H9 (cell line): ENCODE measurements around the gene ACTN1. TPM values are rescaled to one million over a fixed set of nuclear protein-coding genes. Genes with fewer than 3 reads are reported as not detected.

Experiments used
- DNase-seq: peaks from one replicate; pipeline ENCODE4 v3.0.0-alpha.2; 2017
- H2AFZ ChIP-seq: one replicate; pipeline ENCODE4 v1.6.1; 2013; ENCODE audit warnings: mild to moderate bottlenecking, low read length, control low read depth, moderate library complexity
- H2AK5ac ChIP-seq: 2 replicates; pipeline ENCODE4 v1.6.1; 2013; ENCODE audit warnings: low read length, control low read depth, mixed read lengths; ENCODE audit not compliant: insufficient read length
- H2BK120ac ChIP-seq: one replicate; pipeline ENCODE4 v1.6.1; 2013; ENCODE audit warnings: low read depth, mild to moderate bottlenecking, low read length, control low read depth, inconsistent platforms; ENCODE audit not compliant: poor library complexity, severe bottlenecking
- H2BK12ac ChIP-seq: 2 replicates; pipeline ENCODE4 v1.6.1; 2013; ENCODE audit warnings: low read length, control low read depth, mixed read lengths, low read depth; ENCODE audit not compliant: insufficient read length
- H2BK15ac ChIP-seq: 2 replicates; pipeline ENCODE4 v1.6.1; 2013; ENCODE audit warnings: low read depth, low read length, control low read depth
- H2BK20ac ChIP-seq: one replicate; pipeline ENCODE4 v1.6.1; 2013; ENCODE audit warnings: low read depth, mild to moderate bottlenecking, low read length, control low read depth, inconsistent platforms; ENCODE audit not compliant: poor library complexity, severe bottlenecking
- H2BK5ac ChIP-seq: 2 replicates; pipeline ENCODE4 v1.6.1; 2013; ENCODE audit warnings: low read length, control low read depth, mixed read lengths; ENCODE audit not compliant: insufficient read length
- H3K14ac ChIP-seq: 2 replicates; pipeline ENCODE4 v1.6.1; 2013; ENCODE audit warnings: low read length, control low read depth; ENCODE audit not compliant: insufficient read depth
- H3K18ac ChIP-seq: 2 replicates; pipeline ENCODE4 v1.6.1; 2013; ENCODE audit warnings: low read depth, mild to moderate bottlenecking, mixed read lengths, low read length, control low read depth; ENCODE audit not compliant: insufficient read length
- H3K23ac ChIP-seq: 2 replicates; pipeline ENCODE4 v1.6.1; 2013; ENCODE audit warnings: low read length, control low read depth, mixed read lengths, low read depth; ENCODE audit not compliant: insufficient read length
- H3K23me2 ChIP-seq: 2 replicates; pipeline ENCODE4 v1.6.1; 2013; ENCODE audit warnings: low read depth, mild to moderate bottlenecking, mixed read lengths, low read length, control low read depth; ENCODE audit not compliant: insufficient read length, poor library complexity, severe bottlenecking
- H3K27ac ChIP-seq: 2 replicates; pipeline ENCODE4 v1.5.1; 2013; ENCODE audit warnings: low read length, control low read depth, mixed read lengths, low read depth; ENCODE audit not compliant: insufficient read length
- H3K27me3 ChIP-seq: 2 replicates; pipeline ENCODE4 v1.6.1; 2013; ENCODE audit warnings: low read length, control low read depth, inconsistent platforms; ENCODE audit not compliant: insufficient read depth
- H3K4ac ChIP-seq: 2 replicates; pipeline ENCODE4 v1.6.1; 2013; ENCODE audit warnings: low read depth, mild to moderate bottlenecking, control low read depth, inconsistent platforms, low read length, moderate library complexity
- H3K4me1 ChIP-seq: 2 replicates; pipeline ENCODE4 v1.6.1; 2013; ENCODE audit warnings: low read length, control low read depth, inconsistent platforms; ENCODE audit not compliant: insufficient read depth
- H3K4me2 ChIP-seq: 2 replicates; pipeline ENCODE4 v1.6.1; 2013; ENCODE audit warnings: low read length, control low read depth, mixed read lengths; ENCODE audit not compliant: insufficient read length, insufficient read depth
- H3K56ac ChIP-seq: 2 replicates; pipeline ENCODE4 v1.6.1; 2013; ENCODE audit warnings: low read depth, mild to moderate bottlenecking, mixed read lengths, low read length, control low read depth; ENCODE audit not compliant: insufficient read length
- H3K79me1 ChIP-seq: 2 replicates; pipeline ENCODE4 v1.6.1; 2013; ENCODE audit warnings: low read depth, mild to moderate bottlenecking, moderate library complexity, low read length, control low read depth, inconsistent platforms; ENCODE audit not compliant: insufficient read depth, poor library complexity, severe bottlenecking
- H3K79me2 ChIP-seq: 2 replicates; pipeline ENCODE4 v1.6.1; 2013; ENCODE audit warnings: low read length, control low read depth, inconsistent platforms; ENCODE audit not compliant: insufficient read depth
- H3K9ac ChIP-seq: 2 replicates; pipeline ENCODE4 v1.6.1; 2013; ENCODE audit warnings: low read length, control low read depth, mixed read lengths; ENCODE audit not compliant: insufficient read length; ENCODE audit errors: extremely low read depth
- H3K9me3 ChIP-seq: one replicate; pipeline ENCODE4 v1.6.1; 2013; ENCODE audit warnings: low read depth, low read length, inconsistent platforms; ENCODE audit not compliant: control insufficient read depth
- H3T11ph ChIP-seq: one replicate; pipeline ENCODE4 v1.6.1; 2013; ENCODE audit warnings: mild to moderate bottlenecking, low read length, control low read depth, inconsistent platforms
- H4K20me1 ChIP-seq: one replicate; pipeline ENCODE4 v1.6.1; 2013; ENCODE audit not compliant: control insufficient read depth, insufficient read length, insufficient read depth
- H4K5ac ChIP-seq: 2 replicates; pipeline ENCODE4 v1.6.1; 2013; ENCODE audit warnings: low read depth, mild to moderate bottlenecking, mixed read lengths, low read length, control low read depth; ENCODE audit not compliant: insufficient read length
- H4K8ac ChIP-seq: replicated peaks from 2 replicates; pipeline ENCODE4 v1.6.1; 2013; ENCODE audit warnings: low read length, control low read depth, mixed read lengths, low read depth; ENCODE audit not compliant: insufficient read length
- H4K91ac ChIP-seq: 2 replicates; pipeline ENCODE4 v1.6.1; 2013; ENCODE audit warnings: low read depth, mild to moderate bottlenecking, moderate library complexity, mixed read lengths, low read length, control low read depth; ENCODE audit not compliant: insufficient read length
- H3K27ac Mint-ChIP-seq, 3 experiments: 2 replicates in 2 of 3; 3 replicates in 1 of 3; pipeline ENCODE4 v1.8.0; 2020 to 2021; ENCODE audit warnings: mixed read lengths in 3 of 3, mild to moderate bottlenecking in 1 of 3, moderate library complexity in 1 of 3
- H3K27me3 Mint-ChIP-seq: 2 replicates; pipeline ENCODE4 v1.8.0; 2021; ENCODE audit warnings: low read depth, mild to moderate bottlenecking, moderate library complexity, mixed read lengths
- H3K36me3 Mint-ChIP-seq, 3 experiments: 2 replicates in 2 of 3; 3 replicates in 1 of 3; pipeline ENCODE4 v1.8.0; 2020 to 2021; ENCODE audit warnings: low read depth in 3 of 3, mixed read lengths in 3 of 3; ENCODE audit not compliant: insufficient read depth in 1 of 3
- H3K4me1 Mint-ChIP-seq, 2 experiments: 2 replicates each; pipeline ENCODE4 v1.8.0; 2020; ENCODE audit warnings: mixed read lengths in 2 of 2
- H3K4me3 Mint-ChIP-seq, 2 experiments: 2 replicates in 1 of 2; 3 replicates in 1 of 2; pipeline ENCODE4 v1.8.0; 2020 to 2021; ENCODE audit warnings: mild to moderate bottlenecking in 2 of 2, mixed read lengths in 2 of 2, moderate library complexity in 1 of 2
- H3K9me3 Mint-ChIP-seq, 2 experiments: 2 replicates in 1 of 2; 3 replicates in 1 of 2; pipeline ENCODE4 v1.8.0; 2020; ENCODE audit warnings: mild to moderate bottlenecking in 2 of 2, mixed read lengths in 2 of 2, moderate library complexity in 1 of 2
- WGBS: extraction: QIAGEN DNeasy Blood & Tissue Kit; methylation state at CpG from one replicate; pipeline ENCODE4 v1.1.7; 2013; ENCODE audit warnings: missing lambda C conversion rate, low lambda C conversion rate, mixed read lengths; ENCODE audit not compliant: insufficient read length; ENCODE audit errors: extremely low coverage; 5-methylcytosine and 5-hydroxymethylcytosine counted together
- total RNA-seq: library from RNA; stranded (reverse); gene quantifications from 2 replicates; pipeline ENCODE4 v1.2.1, GENCODE V29; 2021
- TF ChIP-seq, protein P1 (sequence below): fragments of 200-600 bp; sonication (generic); conservative IDR thresholded peaks from 3 replicates; pipeline ENCODE4 v1.8.0; 2021; ENCODE audit warnings: antibody characterized with exemption, mild to moderate bottlenecking

The ACTN1 gene
- total RNA-seq, 1 experiment from 2014 or later = 219 TPM

DNA sequence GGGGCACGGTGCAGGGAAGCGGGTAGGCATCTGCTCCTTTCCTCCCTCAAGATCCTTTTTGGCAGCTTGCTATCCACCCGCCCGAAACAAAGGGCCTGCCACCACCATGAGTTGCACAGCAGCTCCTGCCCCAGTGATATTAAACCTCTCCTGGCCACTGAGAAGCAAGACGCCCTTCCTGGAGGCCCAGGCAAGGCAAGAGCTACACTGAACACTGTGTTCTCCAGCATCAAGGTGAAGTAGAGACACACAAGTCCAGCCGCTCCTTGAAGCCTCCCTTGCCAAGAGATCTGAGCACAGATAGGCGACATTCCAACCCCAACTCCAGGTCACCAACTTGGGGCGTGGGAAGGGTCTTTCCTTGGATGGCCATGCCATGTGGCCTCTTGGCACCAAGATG, 70.9 kb downstream of the ACTN1 start:
- Mint-ChIP-seq H3K4me3 (no peak overlapping the region), H3K4me1 (peaks cover 4 to 5% of the 10 kb centered on the region in 2 experiments; a peak in 3 of 4 replicates), H3K27ac (peak overlapping the region in 2 of 3 experiments; percentile 44 to 63; a peak in 3 of 7 replicates), H3K27me3 (no peaks in the 10 kb centered on the region), H3K36me3 (peaks cover 38 to 82% (median 75%) of the 10 kb centered on the region in 3 experiments), H3K9me3 (no peaks in the 10 kb centered on the region)
- no peak overlapping the region for H3K4me2 ChIP-seq
- no peak overlapping the region for H3T11ph ChIP-seq
- no peaks in the 10 kb centered on the region for H3K79me2 ChIP-seq
- no peak overlapping the region for H3K9ac ChIP-seq
- H2BK5ac ChIP-seq = no peak overlapping the region
- H2AFZ ChIP-seq = no peak overlapping the region
- no peak overlapping the region for H2BK15ac ChIP-seq
- no peak overlapping the region for H3K4ac ChIP-seq
- H2AK5ac ChIP-seq = no peak overlapping the region
- H3K23ac ChIP-seq = no peak overlapping the region
- no peaks in the 10 kb centered on the region for H3K4me1 ChIP-seq
- no peak for DNase-seq
- H3K56ac ChIP-seq = no peak overlapping the region
- H4K20me1 ChIP-seq = no peaks in the 10 kb centered on the region
- no peak overlapping the region for H4K5ac ChIP-seq
- H3K18ac ChIP-seq = no peak overlapping the region
- no peak overlapping the region for H3K27ac ChIP-seq
- H2BK120ac ChIP-seq = no peak overlapping the region
- H3K9me3 ChIP-seq = no peaks in the 10 kb centered on the region
- H4K8ac ChIP-seq = no peak overlapping the region
- no peaks in the 10 kb centered on the region for H3K79me1 ChIP-seq
- H4K91ac ChIP-seq = no peak overlapping the region
- no peak overlapping the region for H2BK20ac ChIP-seq
- H2BK12ac ChIP-seq = no peak overlapping the region
- TF ChIP-seq, protein P1, sequence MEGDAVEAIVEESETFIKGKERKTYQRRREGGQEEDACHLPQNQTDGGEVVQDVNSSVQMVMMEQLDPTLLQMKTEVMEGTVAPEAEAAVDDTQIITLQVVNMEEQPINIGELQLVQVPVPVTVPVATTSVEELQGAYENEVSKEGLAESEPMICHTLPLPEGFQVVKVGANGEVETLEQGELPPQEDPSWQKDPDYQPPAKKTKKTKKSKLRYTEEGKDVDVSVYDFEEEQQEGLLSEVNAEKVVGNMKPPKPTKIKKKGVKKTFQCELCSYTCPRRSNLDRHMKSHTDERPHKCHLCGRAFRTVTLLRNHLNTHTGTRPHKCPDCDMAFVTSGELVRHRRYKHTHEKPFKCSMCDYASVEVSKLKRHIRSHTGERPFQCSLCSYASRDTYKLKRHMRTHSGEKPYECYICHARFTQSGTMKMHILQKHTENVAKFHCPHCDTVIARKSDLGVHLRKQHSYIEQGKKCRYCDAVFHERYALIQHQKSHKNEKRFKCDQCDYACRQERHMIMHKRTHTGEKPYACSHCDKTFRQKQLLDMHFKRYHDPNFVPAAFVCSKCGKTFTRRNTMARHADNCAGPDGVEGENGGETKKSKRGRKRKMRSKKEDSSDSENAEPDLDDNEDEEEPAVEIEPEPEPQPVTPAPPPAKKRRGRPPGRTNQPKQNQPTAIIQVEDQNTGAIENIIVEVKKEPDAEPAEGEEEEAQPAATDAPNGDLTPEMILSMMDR = no peak
- no peak overlapping the region for H3K14ac ChIP-seq
- WGBS = no CpG with 5 or more reads among the region's 8 CpGs
- no peaks in the 10 kb centered on the region for H3K27me3 ChIP-seq
- no peaks in the 10 kb centered on the region for H3K23me2 ChIP-seq
